SK-N-SH (cell line): ENCODE data around the gene ENTPD1. TPM values are rescaled to one million over a fixed set of nuclear protein-coding genes. Genes with fewer than 3 reads are reported as not detected.
"Not testable (repeated sequence)": the region's sequence is repeated elsewhere in the genome, so short reads cannot be mapped to it uniquely, and the experiment has no call there.

Experiments used
- CTCF ChIA-PET: fragments of 300-600, 350-600 bp; formaldehyde crosslinking; extraction: SDS; loops from one replicate; lab custom pipeline; 2021; lab: Yijun Ruan, JAX
- POLR2A ChIA-PET: fragments of 350-600 bp; sonication (Branson Sonifier 250); formaldehyde crosslinking; extraction: SDS; loops from one replicate; lab custom pipeline; 2020; ENCODE audit warnings: antibody characterized with exemption, inconsistent platforms; lab: Yijun Ruan, JAX
- DNase-seq: peaks from one replicate; pipeline ENCODE4 v3.0.0; 2012
- H2AFZ ChIP-seq: fragments of 200-600 bp; sonication (generic); 2 replicates; pipeline ENCODE4 v1.8.1; 2016; ENCODE audit warnings: antibody characterized with exemption, mild to moderate bottlenecking, low read depth
- H3F3A ChIP-seq: fragments of 200-600 bp; sonication (generic); replicated peaks from 2 replicates; pipeline ENCODE3; 2016; ENCODE audit warnings: antibody characterized with exemption, mild to moderate bottlenecking; ENCODE audit not compliant: insufficient read depth
- H3K27ac ChIP-seq, 2 experiments: fragments of 200-500 bp in 1 of 2; fragments of 200-600 bp in 1 of 2; sonication (Bioruptor generic) in 1 of 2; sonication (generic), shearing (Covaris generic) in 1 of 2; 2 replicates each; pipeline versions ENCODE4 v1.5.1 to v1.6.1; 2014 to 2016; ENCODE audit warnings: low read depth in 2 of 2, inconsistent platforms in 1 of 2, low read length in 1 of 2, mild to moderate bottlenecking in 1 of 2, mixed read lengths in 1 of 2
- H3K27me3 ChIP-seq: fragments of 200-600 bp; sonication (generic), shearing (Covaris generic); 2 replicates; pipeline ENCODE4 v1.6.1; 2016; ENCODE audit warnings: mixed run types; ENCODE audit not compliant: insufficient read depth
- H3K36me3 ChIP-seq, 2 experiments: fragments of 200-500 bp in 1 of 2; fragments of 200-600 bp in 1 of 2; sonication (Bioruptor generic) in 1 of 2; sonication (generic) in 1 of 2; replicated peaks in 1 of 2; 2 replicates each; pipeline versions ENCODE3 to v1.5.1; 2014 to 2016; ENCODE audit warnings: low read length in 1 of 2, mild to moderate bottlenecking in 1 of 2; ENCODE audit not compliant: insufficient read depth in 2 of 2, control insufficient read depth in 1 of 2
- H3K4me1 ChIP-seq, 2 experiments: fragments of 200-500 bp in 1 of 2; fragments of 200-600 bp in 1 of 2; sonication (Bioruptor generic) in 1 of 2; sonication (generic), shearing (Covaris generic) in 1 of 2; 2 replicates each; pipeline versions ENCODE4 v1.5.1 to v1.6.1; 2014 to 2016; ENCODE audit warnings: low read depth in 1 of 2, low read length in 1 of 2, mixed run types in 1 of 2; ENCODE audit not compliant: insufficient read depth in 2 of 2, control insufficient read depth in 1 of 2
- H3K4me2 ChIP-seq: fragments of 200-600 bp; sonication (generic), shearing (Covaris generic); 2 replicates; pipeline ENCODE4 v1.6.1; 2017; ENCODE audit warnings: mixed run types
- H3K4me3 ChIP-seq, 2 experiments: fragments of 200-500 bp in 1 of 2; fragments of 200-600 bp in 1 of 2; sonication (Bioruptor generic) in 1 of 2; sonication (generic), shearing (Covaris generic) in 1 of 2; 2 replicates each; pipeline versions ENCODE4 v1.5.1 to v1.8.1; 2014 to 2016; ENCODE audit warnings: low read depth in 2 of 2, inconsistent platforms in 1 of 2, low read length in 1 of 2, mild to moderate bottlenecking in 1 of 2, mixed read lengths in 1 of 2, moderate library complexity in 1 of 2
- H3K79me2 ChIP-seq: fragments of 200-600 bp; sonication (generic); 2 replicates; pipeline ENCODE4 v1.8.1; 2017; ENCODE audit warnings: mild to moderate bottlenecking; ENCODE audit not compliant: insufficient read depth
- H3K9ac ChIP-seq: fragments of 200-600 bp; sonication (generic); 2 replicates; pipeline ENCODE4 v1.6.1; 2017; ENCODE audit warnings: mixed run types
- H3K9me2 ChIP-seq: fragments of 200-600 bp; sonication (generic); 2 replicates; pipeline ENCODE4 v1.6.1; 2017; ENCODE audit warnings: mixed run types
- H3K9me3 ChIP-seq: fragments of 200-600 bp; sonication (generic); 2 replicates; pipeline ENCODE4 v1.6.1; 2017; ENCODE audit warnings: mixed run types, mild to moderate bottlenecking, moderate library complexity
- H4K20me1 ChIP-seq: fragments of 200-600 bp; sonication (generic); 2 replicates; pipeline ENCODE4 v1.6.1; 2017; ENCODE audit warnings: mild to moderate bottlenecking, mixed run types; ENCODE audit not compliant: insufficient read depth
- ELF1 ChIP-seq: IDR thresholded peaks from 2 replicates; pipeline ENCODE4 v1.4.0; 2012
- EP300 ChIP-seq, 2 experiments: IDR thresholded peaks; 2 replicates each; pipeline versions ENCODE4 v1.4.0 to v1.6.1; 2012; ENCODE audit warnings: borderline replicate concordance in 1 of 2, low read depth in 1 of 2, low read length in 1 of 2
- FOXM1 ChIP-seq: IDR thresholded peaks from 2 replicates; pipeline ENCODE4 v1.4.0; 2012; ENCODE audit warnings: low read depth, mild to moderate bottlenecking
- JUND ChIP-seq: IDR thresholded peaks from 2 replicates; pipeline ENCODE4 v1.4.0; 2012
- MXI1 ChIP-seq: IDR thresholded peaks from 2 replicates; pipeline ENCODE4 v1.6.1; 2012; ENCODE audit warnings: mild to moderate bottlenecking, low read depth, low read length, improper control_type of control experiment
- NRF1 ChIP-seq: IDR thresholded peaks from 2 replicates; pipeline ENCODE4 v1.6.1; 2012; ENCODE audit warnings: low read depth, mild to moderate bottlenecking, low read length
- RAD21 ChIP-seq: IDR thresholded peaks from 2 replicates; pipeline ENCODE4 v1.6.1; 2012; ENCODE audit warnings: mild to moderate bottlenecking, low read length
- TAF1 ChIP-seq: IDR thresholded peaks from 2 replicates; pipeline ENCODE4 v1.6.1; 2012; ENCODE audit warnings: low read depth, mild to moderate bottlenecking, low read length, moderate library complexity, borderline replicate concordance
- TCF12 ChIP-seq: IDR thresholded peaks from 2 replicates; pipeline ENCODE4 v1.4.0; 2012
- WGBS: methylation state at CpG from one replicate; pipeline ENCODE4 v1.1.6; 2017; ENCODE audit warnings: low lambda C conversion rate; 5-methylcytosine and 5-hydroxymethylcytosine counted together
- polyA plus RNA-seq, 3 experiments: library from polyadenylated mRNA; depleted of rRNA; stranded (reverse); fragments of >200 nt; gene quantifications; 2 replicates each; pipeline ENCODE4 v1.2.3, GENCODE V29; 2012
- TF ChIP-seq, protein P1 (sequence below): IDR thresholded peaks from 2 replicates; pipeline ENCODE4; 2012
- TF ChIP-seq, protein P2 (sequence below): fragments of 150-350 bp; IDR thresholded peaks from 2 replicates; pipeline ENCODE4 v1.6.1; 2016; ENCODE audit warnings: mild to moderate bottlenecking, low read depth, low read length
- TF ChIP-seq, protein P3 (sequence below): IDR thresholded peaks from 2 replicates; pipeline ENCODE4 v1.6.1; 2012; ENCODE audit warnings: mild to moderate bottlenecking, low read depth, low read length, moderate library complexity

Gene ENTPD1
- polyA plus RNA-seq, 1 of the 3 experiments (the other 2 are of a cell fraction), result 0.02 TPM

DNA sequence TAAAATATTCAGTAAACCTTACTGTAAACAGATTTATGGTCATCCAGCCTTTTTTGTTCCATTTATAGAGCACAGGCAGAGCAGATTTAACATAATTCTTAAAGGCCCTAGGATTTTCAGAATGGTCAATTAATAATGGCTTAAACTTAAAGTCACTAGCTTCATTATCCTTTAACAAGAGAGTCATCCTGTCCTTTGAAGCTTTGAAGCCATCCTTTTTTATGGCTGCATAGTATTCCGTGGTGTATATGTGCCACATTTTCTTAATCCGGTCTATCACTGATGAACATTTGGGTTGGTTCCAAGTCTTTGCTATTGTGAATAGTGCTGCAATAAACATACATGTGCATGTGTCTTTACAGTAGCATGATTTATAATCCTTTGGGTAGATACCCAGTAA lies 17.5 kb downstream of the ENTPD1 start:
- H3K36me3 ChIP-seq, H3K4me2 ChIP-seq, H3K9ac ChIP-seq, CTCF ChIA-PET, POLR2A ChIA-PET, H3F3A ChIP-seq, H4K20me1 ChIP-seq, H3K4me1 ChIP-seq, H3K9me2 ChIP-seq, H3K79me2 ChIP-seq, H2AFZ ChIP-seq, H3K27ac ChIP-seq, H3K27me3 ChIP-seq, H3K4me3 ChIP-seq, H3K9me3 ChIP-seq, DNase-seq: not testable (repeated sequence)
- WGBS, result 56% methylated on average over 2 of the region's 2 CpGs

- WGBS, result 56% methylated on average over 6 of the region's 8 CpGs
- H3K27me3 ChIP-seq, H3K27ac ChIP-seq, H3K9me3 ChIP-seq, H2AFZ ChIP-seq, DNase-seq, H4K20me1 ChIP-seq, H3K4me1 ChIP-seq, CTCF ChIA-PET, H3K9me2 ChIP-seq, H3K36me3 ChIP-seq, POLR2A ChIA-PET, H3K4me2 ChIP-seq, H3K4me3 ChIP-seq, H3F3A ChIP-seq, H3K79me2 ChIP-seq, H3K9ac ChIP-seq: not testable (repeated sequence)
These were observed 21.7 kb downstream of the ENTPD1 start for GRCh38 chr10:95777638-95778037.

DNA sequence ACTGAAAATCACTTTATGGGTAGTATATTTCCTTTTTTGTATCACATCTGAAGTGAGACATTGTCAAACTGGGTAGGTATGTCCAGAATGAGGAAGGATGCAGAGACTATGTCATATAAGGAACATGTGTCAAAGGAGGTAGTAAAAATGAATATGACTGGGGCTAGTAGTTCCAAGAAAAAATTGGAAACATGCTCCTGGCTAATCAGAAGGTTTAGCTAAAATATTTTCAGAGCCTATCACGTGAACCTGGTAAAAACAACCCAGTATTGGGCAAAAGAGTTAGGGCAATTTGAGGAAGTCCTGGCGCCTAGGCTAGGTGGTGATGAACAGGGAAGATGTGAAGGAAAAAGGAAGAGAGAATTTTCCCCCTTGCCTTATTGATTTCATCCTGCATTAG lies 26.4 kb downstream of the ENTPD1 start:
- H3K9me2 ChIP-seq, result no peaks in the 10 kb centered on the region
- TF ChIP-seq, protein P1, sequence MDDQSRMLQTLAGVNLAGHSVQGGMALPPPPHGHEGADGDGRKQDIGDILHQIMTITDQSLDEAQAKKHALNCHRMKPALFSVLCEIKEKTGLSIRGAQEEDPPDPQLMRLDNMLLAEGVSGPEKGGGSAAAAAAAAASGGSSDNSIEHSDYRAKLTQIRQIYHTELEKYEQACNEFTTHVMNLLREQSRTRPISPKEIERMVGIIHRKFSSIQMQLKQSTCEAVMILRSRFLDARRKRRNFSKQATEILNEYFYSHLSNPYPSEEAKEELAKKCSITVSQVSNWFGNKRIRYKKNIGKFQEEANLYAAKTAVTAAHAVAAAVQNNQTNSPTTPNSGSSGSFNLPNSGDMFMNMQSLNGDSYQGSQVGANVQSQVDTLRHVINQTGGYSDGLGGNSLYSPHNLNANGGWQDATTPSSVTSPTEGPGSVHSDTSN, result no peak
- no peak for TF ChIP-seq TCF12
- no peak for TF ChIP-seq EP300 (IDR thresholded peaks at IDR 0.05; ENCODE audit: borderline replicate concordance in 1 of 2, low read depth in 1 of 2, low read length in 1 of 2)
- no peak overlapping the region for H3K27ac ChIP-seq
- H3K4me1 ChIP-seq, result no peaks in the 10 kb centered on the region
- POLR2A ChIA-PET, result no interaction called here
- H3K27me3 ChIP-seq, result no peaks in the 10 kb centered on the region
- H3K9ac ChIP-seq, result no peak overlapping the region
- H4K20me1 ChIP-seq, result no peaks in the 10 kb centered on the region
- H3F3A ChIP-seq, result no peaks in the 10 kb centered on the region
- CTCF ChIA-PET, result interaction anchor here (1.4 kb wide), 1 partner anchor 336 kb away, joined by 3 read pairs; no protein-coding TSS in a partner anchor
- 5% methylated on average over 2 of the region's 2 CpGs for WGBS
- H3K9me3 ChIP-seq, result no peaks in the 10 kb centered on the region
- no peak for DNase-seq
- H3K4me3 ChIP-seq, result no peak overlapping the region
- no peaks in the 10 kb centered on the region for H3K79me2 ChIP-seq
- no peak overlapping the region for H3K4me2 ChIP-seq
- H3K36me3 ChIP-seq, result no peaks in the 10 kb centered on the region
- H2AFZ ChIP-seq, result no peak overlapping the region

DNA sequence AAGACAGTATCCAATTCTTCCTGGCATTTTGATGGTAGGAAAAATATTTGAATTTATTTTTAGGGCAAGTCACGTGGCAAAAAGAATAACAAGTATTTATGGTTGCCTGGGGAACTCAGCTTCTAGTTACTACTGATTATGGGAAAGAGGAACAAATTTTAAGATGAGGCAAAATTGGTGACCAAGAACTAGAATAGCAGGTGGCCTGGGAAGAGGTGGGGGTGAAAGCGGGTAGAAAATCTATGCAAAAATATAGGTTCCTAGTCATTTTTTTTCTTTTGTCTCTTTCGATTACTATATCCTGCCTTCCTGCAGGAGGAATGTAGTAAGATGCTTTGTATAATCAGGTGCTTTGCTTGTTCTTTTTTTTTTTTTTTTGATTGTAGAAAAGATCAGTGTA lies 27.8 kb downstream of the ENTPD1 start:
- no peak overlapping the region for H3K9ac ChIP-seq
- POLR2A ChIA-PET, result no interaction called here
- no peaks in the 10 kb centered on the region for H3K27me3 ChIP-seq
- H3F3A ChIP-seq, result peaks cover 5% of the 10 kb centered on the region
- H3K9me2 ChIP-seq, result no peaks in the 10 kb centered on the region
- H3K79me2 ChIP-seq, result no peaks in the 10 kb centered on the region
- no peak overlapping the region for H3K4me2 ChIP-seq
- CTCF ChIA-PET, result interaction anchor here (1.0 to 1.4 kb wide), 2 partner anchors 111 to 338 kb away, joined by 3 read pairs; no protein-coding TSS in a partner anchor
- no peaks in the 10 kb centered on the region for H3K9me3 ChIP-seq
- no peak overlapping the region for H3K27ac ChIP-seq
- H3K36me3 ChIP-seq, result no peaks in the 10 kb centered on the region
- DNase-seq, result no peak
- no peaks in the 10 kb centered on the region for H3K4me1 ChIP-seq
- H3K4me3 ChIP-seq, result no peak overlapping the region
- WGBS, result 39% methylated on average over 3 of the region's 3 CpGs
- no peak overlapping the region for H2AFZ ChIP-seq
- no peaks in the 10 kb centered on the region for H4K20me1 ChIP-seq
- TF ChIP-seq, protein P2, sequence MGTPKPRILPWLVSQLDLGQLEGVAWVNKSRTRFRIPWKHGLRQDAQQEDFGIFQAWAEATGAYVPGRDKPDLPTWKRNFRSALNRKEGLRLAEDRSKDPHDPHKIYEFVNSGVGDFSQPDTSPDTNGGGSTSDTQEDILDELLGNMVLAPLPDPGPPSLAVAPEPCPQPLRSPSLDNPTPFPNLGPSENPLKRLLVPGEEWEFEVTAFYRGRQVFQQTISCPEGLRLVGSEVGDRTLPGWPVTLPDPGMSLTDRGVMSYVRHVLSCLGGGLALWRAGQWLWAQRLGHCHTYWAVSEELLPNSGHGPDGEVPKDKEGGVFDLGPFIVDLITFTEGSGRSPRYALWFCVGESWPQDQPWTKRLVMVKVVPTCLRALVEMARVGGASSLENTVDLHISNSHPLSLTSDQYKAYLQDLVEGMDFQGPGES, result no peak
- TF ChIP-seq, protein P3, sequence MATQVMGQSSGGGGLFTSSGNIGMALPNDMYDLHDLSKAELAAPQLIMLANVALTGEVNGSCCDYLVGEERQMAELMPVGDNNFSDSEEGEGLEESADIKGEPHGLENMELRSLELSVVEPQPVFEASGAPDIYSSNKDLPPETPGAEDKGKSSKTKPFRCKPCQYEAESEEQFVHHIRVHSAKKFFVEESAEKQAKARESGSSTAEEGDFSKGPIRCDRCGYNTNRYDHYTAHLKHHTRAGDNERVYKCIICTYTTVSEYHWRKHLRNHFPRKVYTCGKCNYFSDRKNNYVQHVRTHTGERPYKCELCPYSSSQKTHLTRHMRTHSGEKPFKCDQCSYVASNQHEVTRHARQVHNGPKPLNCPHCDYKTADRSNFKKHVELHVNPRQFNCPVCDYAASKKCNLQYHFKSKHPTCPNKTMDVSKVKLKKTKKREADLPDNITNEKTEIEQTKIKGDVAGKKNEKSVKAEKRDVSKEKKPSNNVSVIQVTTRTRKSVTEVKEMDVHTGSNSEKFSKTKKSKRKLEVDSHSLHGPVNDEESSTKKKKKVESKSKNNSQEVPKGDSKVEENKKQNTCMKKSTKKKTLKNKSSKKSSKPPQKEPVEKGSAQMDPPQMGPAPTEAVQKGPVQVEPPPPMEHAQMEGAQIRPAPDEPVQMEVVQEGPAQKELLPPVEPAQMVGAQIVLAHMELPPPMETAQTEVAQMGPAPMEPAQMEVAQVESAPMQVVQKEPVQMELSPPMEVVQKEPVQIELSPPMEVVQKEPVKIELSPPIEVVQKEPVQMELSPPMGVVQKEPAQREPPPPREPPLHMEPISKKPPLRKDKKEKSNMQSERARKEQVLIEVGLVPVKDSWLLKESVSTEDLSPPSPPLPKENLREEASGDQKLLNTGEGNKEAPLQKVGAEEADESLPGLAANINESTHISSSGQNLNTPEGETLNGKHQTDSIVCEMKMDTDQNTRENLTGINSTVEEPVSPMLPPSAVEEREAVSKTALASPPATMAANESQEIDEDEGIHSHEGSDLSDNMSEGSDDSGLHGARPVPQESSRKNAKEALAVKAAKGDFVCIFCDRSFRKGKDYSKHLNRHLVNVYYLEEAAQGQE, result no peak
- TF ChIP-seq MXI1, result no peak
- no peak for TF ChIP-seq NRF1
- TF ChIP-seq TAF1, result no peak
- no peak for TF ChIP-seq FOXM1
- TF ChIP-seq RAD21, result no peak
- TF ChIP-seq JUND, result no peak
- no peak for TF ChIP-seq ELF1
